Measurements from ENCODE around the gene NAPB.
"Not testable (repeated sequence)": the region's sequence is repeated elsewhere in the genome, so short reads cannot be mapped to it uniquely, and the experiment has no call there.

Gene NAPB

GRCh38 chr20:23420943-23421931 lies at the start of gene NAPB:
Gene NAPB, minus strand, starts transcription at chr20:23421488. Its CDS starts 86 bp downstream, at chr20:23421402.
- peak; percentile 93 for DNase-seq (ENCODE audit: low spot score)

GRCh38 chr20:23466961-23467360 lies 45.7 kb upstream of the NAPB start:
- not testable (repeated sequence) for DNase-seq (ENCODE audit: low spot score)

- no peak for DNase-seq (ENCODE audit: low spot score)
These were observed 39.9 kb upstream of the NAPB start for GRCh38 chr20:23461180-23461579.

GRCh38 chr20:23459461-23460150 lies 38.3 kb upstream of the NAPB start:
- DNase-seq (ENCODE audit: low spot score): peak; percentile 14

DNA sequence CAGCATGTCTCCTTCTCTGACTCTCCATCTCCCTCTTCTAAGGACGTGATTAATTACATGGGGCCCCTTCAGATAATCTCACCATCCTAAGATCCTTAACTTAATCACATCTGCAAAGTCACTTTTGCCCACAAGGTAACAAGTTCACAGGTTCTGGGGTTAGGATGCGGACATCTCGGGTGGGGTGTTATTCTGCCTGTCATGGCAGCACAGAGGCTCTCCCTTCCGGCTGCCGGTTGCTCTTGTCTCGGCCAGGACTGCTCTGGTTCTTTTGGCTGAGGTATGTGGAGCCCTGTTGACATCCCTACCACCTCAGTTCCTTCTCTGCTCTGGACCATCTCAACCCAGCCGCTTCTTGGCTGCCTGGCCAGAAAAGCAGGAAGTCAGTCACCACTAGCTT lies 35.6 kb upstream of the NAPB start:
- DNase-seq (ENCODE audit: low spot score): no peak

GRCh38 chr20:23456409-23456808 lies 35.1 kb upstream of the NAPB start:
- no peak for DNase-seq (ENCODE audit: low spot score)

- no peak for DNase-seq (ENCODE audit: low spot score)
These were observed 34.4 kb upstream of the NAPB start for GRCh38 chr20:23455639-23456038.

DNA sequence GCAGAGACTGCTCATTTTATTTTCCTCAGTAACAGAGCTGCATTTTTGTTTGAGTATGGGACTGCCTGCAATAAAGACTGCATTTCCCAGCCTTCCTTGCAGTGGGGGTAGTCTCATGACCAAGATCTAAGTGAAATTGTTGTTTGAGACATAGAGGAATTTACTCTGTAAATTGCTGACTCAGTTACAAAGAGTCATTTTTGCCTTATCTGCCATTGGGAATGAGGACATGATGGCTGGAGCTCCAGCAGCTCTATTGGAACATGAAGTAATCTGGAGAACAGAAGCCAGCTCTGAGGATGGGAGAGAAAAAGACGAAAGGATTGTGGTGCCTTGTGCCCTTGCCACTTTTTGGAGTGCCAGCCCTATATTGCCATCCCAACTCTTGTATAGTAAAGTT lies 33.5 kb upstream of the NAPB start:
- no peak for DNase-seq (ENCODE audit: low spot score)

- DNase-seq (ENCODE audit: low spot score): no peak
These were observed 32.6 kb upstream of the NAPB start for GRCh38 chr20:23453549-23454543.

DNA sequence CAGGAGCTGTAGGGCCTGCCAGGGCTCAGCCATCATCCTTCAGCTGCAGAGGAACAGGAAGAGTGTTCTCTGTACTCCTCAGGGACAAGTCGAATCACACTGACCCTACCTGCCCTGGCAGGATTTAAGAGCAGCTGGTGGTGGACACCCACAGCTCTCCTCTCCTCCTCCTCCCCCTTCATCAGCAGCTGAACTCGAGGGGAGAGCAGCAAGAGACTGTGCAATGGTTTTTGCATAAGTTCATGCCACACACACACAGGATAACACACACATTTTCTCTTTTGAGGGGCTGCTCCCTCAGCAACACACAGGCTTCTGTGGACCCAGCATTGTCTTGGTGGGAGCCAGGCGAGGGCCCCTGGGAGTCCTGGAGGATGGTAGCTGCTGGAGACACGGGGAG lies 31.5 kb upstream of the NAPB start, which contains the start of gene CST11:
TSS of gene CST11 (minus strand) at position 101 of the 400 bp plus-strand sequence. CDS start at position 36, 65 bp downstream.
- no peak for DNase-seq (ENCODE audit: low spot score)

DNA sequence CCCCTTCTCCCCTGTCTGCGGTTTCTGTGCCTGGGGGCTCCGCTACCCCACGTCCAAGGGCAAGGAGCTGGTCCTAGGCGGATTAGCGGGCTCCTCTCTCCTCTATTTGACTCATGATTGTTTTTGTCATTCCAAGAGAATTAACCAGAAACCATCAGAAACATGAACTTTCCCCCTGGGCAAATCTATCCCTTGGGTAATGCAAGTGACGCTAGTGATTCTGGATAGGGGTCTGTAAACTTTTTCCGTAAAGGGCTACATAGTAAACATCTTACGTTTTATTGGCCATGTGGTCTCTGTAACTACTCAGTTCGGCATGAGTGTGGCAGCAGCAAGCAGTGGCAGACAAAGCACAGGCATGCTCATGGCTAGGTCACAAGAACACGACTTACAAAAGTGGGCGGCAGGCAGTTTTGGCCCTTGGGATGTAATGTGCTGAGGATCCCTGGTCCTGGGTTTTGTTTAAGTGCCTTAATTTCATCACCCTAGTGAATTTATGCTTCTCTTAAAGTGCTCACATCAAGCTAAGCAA lies 30.7 kb upstream of the NAPB start:
- no peak for DNase-seq (ENCODE audit: low spot score)

GRCh38 chr20:23450877-23451276 lies 29.6 kb upstream of the NAPB start:
- DNase-seq (ENCODE audit: low spot score): no peak

DNA sequence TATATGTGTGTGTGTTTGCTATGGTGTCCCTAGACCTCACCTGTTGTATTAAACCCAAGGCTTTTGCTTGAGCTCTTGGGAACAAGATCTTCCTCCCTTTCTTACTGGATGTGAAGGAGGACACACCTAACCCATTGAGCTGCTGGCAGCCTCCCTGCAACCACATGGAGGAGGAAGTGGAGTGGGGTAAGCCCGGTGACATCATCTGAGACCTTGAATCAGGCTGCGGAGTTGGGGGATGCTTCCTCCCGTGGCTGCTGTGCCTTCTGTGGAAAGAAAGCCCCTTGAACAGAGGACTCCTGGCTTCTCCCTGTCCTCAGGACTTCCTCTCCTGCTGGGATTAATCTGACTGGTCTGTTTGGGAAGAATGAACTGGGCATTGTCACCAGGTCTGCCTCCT lies 28.1 kb upstream of the NAPB start:
- no peak for DNase-seq (ENCODE audit: low spot score)

DNA sequence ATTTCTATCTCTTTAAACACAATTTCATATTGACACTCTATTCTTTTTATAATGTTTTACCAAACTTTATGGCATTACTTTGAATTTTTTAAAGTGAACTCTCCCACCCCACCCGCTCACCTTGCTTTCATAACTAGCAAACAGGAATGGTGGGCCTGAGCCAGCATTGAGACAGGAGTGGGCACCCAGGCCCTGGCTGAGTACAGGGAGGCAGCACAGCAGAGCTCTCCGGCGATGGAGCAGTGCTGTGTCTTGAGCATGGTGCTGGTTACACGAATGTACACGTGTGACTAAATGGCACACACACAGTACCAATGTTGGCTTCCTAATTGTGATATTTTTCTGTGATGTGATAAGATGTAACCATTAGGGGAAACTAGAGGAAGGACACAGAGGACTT lies 26.9 kb upstream of the NAPB start:
- DNase-seq (ENCODE audit: low spot score): no peak

- DNase-seq (ENCODE audit: low spot score): peak; percentile 80
These were observed 25.2 kb upstream of the NAPB start for GRCh38 chr20:23446505-23446904.

DNA sequence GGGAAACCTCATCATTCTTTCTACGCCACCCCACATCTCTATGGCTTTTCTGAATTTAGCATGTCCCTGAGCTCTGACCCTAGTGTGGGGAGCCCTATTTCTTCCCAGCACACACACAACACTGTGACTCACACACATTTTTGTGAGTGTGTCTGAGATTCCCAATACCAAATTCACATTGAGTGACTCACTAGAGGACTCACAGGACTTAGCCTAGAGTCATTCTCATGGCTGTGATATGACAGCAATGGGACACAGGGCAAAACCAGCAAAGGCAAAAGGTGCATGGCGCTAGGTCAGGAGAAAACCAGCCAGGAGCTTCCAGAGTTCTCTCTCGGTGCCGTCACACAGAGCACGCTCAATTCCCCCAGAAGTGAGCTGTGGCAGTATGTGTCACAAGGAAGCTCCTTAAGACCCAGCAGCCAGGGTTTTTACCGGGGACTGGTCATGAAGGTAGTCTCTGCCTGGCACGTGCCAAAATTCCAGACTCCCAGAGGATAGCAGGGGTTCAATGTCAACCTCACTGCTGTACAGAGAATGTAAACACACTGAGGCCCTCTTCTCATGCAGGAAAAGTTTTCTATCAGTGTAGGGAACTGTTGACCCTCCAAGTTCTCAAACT lies 24.4 kb upstream of the NAPB start:
- no peak for DNase-seq (ENCODE audit: low spot score)

GRCh38 chr20:23444859-23445258 lies 23.6 kb upstream of the NAPB start:
- no peak for DNase-seq (ENCODE audit: low spot score)

GRCh38 chr20:23442436-23442835 lies 21.1 kb upstream of the NAPB start:
- DNase-seq (ENCODE audit: low spot score): no peak

- peak; percentile 57 for DNase-seq (ENCODE audit: low spot score)
These were observed 20.6 kb upstream of the NAPB start for GRCh38 chr20:23441850-23442313.

DNA sequence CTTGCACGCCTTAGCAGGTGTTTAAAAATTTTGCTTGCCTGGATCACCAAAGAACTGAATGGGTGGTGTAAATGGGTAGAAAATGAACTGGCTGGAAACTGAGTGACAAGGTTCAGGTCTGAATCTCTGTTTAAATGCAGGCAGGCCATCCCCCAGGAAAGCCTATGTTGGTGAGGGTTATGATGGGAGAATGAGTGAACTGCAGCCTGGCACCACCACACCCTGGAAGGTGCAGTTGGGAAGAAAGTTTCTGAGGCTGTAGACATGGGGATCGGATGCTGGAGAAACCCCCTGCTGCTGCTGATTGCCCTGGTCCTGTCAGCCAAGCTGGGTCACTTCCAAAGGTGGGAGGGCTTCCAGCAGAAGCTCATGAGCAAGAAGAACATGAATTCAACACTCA lies 18.7 kb upstream of the NAPB start:
- no peak for DNase-seq (ENCODE audit: low spot score)

GRCh38 chr20:23438661-23439060 lies 17.4 kb upstream of the NAPB start:
- no peak for DNase-seq (ENCODE audit: low spot score)
